SH-SY5Y (cell line): Measurements from ENCODE around the gene TTLL4.

Source experiments
- GATA2 ChIP-seq: IDR thresholded peaks from 2 replicates; pipeline ENCODE4 v1.6.1; 2011; ENCODE audit warnings: mild to moderate bottlenecking, low read depth, low read length
- GATA3 ChIP-seq: IDR thresholded peaks from 2 replicates; pipeline ENCODE4 v1.6.1; 2011; ENCODE audit warnings: low read depth, mild to moderate bottlenecking, low read length, moderate library complexity

Gene TTLL4

GRCh38 chr2:218745559-218746469 is 35.2 kb downstream of the TTLL4 start:
- TF ChIP-seq GATA3 (no peak), GATA2 (no peak)

- TF ChIP-seq GATA3 (no peak), GATA2 (no peak)
Observed at GRCh38 chr2:218746470-218746795, 35.8 kb downstream of the TTLL4 start.

- TF ChIP-seq GATA3 (no peak), GATA2 (no peak)
Observed at GRCh38 chr2:218746960-218747359, 36.3 kb downstream of the TTLL4 start.

GRCh38 chr2:218748741-218749441 is 38.3 kb downstream of the TTLL4 start:
- no peak for TF ChIP-seq GATA3
- no peak for TF ChIP-seq GATA2

- TF ChIP-seq GATA2 = no peak
Observed at GRCh38 chr2:218754201-218754600, 43.6 kb downstream of the TTLL4 start.

- TF ChIP-seq GATA3 = no peak
- no peak for TF ChIP-seq GATA2
Observed at GRCh38 chr2:218754781-218755180, 44.1 kb downstream of the TTLL4 start.

GRCh38 chr2:218755198-218755566 is 44.5 kb downstream of the TTLL4 start:
- TF ChIP-seq GATA3 = no peak
- TF ChIP-seq GATA2 = no peak

GRCh38 chr2:218755567-218756404 is 45.2 kb downstream of the TTLL4 start:
- TF ChIP-seq GATA2 (no peak), GATA3 (no peak)

GRCh38 chr2:218756599-218757377 is 46.2 kb downstream of the TTLL4 start:
- no peak for TF ChIP-seq GATA3
- TF ChIP-seq GATA2 = no peak

GRCh38 chr2:218761795-218762194 is 51.2 kb downstream of the TTLL4 start:
- no peak for TF ChIP-seq GATA2
- no peak for TF ChIP-seq GATA3

- no peak for TF ChIP-seq GATA2
- no peak for TF ChIP-seq GATA3
Observed at GRCh38 chr2:218773881-218774280, 63.2 kb downstream of the TTLL4 start.

- no peak for TF ChIP-seq GATA3
- no peak for TF ChIP-seq GATA2
Observed at GRCh38 chr2:218776488-218776887, 65.9 kb downstream of the TTLL4 start.

GRCh38 chr2:218777276-218777990 is 66.8 kb downstream of the TTLL4 start:
- no peak for TF ChIP-seq GATA3
- TF ChIP-seq GATA2 = no peak
